HPDE6-E6E7 (cell line): ENCODE results near the gene LGALS1.
"Not testable (repeated sequence)": the region's sequence is repeated elsewhere in the genome, so short reads cannot be mapped to it uniquely, and the experiment has no call there.

Experiments
- DNase-seq: peaks from one replicate; pipeline ENCODE4 v3.0.0; 2011; ENCODE audit warnings: missing footprints; ENCODE audit errors: extremely low spot score

LGALS1 gene

DNA sequence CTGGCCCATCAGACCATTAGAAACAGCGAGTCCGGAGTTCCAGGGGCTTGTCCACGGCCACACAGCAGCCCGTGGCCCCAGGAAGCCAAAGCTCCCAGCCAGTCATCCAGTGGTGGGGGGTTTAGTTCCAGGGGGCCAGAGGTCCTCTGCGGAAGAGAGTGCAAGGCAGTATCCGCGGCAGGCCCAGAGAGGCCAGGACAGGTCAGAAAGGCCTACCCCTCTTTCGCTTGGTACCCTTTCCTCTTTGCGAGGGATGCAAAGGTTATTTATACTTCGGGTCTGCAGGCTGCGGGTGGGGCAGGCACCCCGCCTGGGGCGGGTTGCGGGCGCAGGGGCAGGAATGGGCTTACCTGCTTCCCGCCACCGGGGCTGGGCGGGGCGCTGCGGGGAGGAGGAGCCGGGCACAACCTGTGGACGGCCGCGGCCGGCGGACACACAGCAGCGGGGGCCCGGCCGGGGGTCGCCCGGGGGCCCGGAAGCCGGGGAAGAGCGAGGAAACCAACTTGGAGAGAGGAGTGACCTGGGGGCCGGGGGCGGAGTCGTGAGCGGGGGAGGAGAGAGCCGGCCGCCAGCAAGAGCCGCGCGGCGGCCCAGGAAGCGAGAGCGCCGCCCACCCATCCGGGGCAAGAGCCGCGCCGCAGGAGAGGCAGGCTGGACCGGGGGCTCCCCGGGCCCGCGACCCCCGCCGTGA, 36.2 kb upstream of the LGALS1 start, which contains the start of gene SH3BP1:
Gene SH3BP1, plus strand, starts transcription at position 600 of the 691 bp plus-strand sequence. CDS start 119 bp downstream, outside the sequence.
- no peak for DNase-seq

DNA sequence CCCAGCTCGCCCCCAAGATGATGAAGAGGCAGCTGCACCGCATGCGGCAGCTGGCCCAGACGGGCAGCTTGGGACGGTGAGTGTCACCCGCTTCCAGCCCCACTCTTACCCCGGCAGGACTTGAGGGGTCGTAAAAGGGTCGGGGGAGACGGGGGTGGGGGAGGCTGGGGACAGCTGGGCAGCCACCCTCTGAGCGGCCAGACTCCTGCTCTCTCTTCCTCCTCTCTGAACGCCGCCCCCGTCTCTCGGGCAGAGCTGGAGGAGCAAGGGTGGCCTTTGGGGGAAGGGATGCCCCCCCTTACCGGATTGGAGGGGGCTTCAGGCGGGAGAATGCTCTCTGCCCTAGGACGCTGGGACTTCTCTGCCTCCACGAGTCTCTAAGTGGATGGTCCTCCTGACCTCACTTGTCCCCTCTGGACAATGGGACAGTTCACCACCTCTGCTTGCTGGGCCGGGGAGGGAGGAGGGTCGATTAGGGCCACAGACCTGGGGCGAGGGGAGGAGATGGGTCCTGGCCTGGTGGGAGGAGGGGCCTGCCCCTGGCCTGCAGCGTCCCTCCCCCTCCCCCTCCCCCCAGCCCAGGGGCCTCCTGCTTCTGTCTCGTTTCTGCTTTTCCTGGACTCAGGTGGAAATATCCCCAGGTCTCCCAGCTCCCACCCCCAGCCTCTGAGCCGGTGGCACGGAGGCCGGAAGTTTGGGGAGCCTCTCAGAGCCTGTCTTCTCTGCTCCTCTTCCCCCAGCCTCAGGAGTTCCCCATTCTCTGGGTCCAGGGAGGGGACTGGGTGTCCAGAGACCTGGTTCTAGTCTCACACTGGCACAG, 35.5 kb upstream of the LGALS1 start:
- DNase-seq: no peak

- no peak for DNase-seq
Observed at GRCh38 chr22:37640591-37641560, 34.6 kb upstream of the LGALS1 start.

- no peak for DNase-seq
Observed at GRCh38 chr22:37641561-37641949, 33.9 kb upstream of the LGALS1 start.

- DNase-seq: peak; percentile 66
Observed at GRCh38 chr22:37643225-37643847, 32.1 kb upstream of the LGALS1 start.

- DNase-seq: no peak
Observed at GRCh38 chr22:37647317-37647716, 28.1 kb upstream of the LGALS1 start.

DNA sequence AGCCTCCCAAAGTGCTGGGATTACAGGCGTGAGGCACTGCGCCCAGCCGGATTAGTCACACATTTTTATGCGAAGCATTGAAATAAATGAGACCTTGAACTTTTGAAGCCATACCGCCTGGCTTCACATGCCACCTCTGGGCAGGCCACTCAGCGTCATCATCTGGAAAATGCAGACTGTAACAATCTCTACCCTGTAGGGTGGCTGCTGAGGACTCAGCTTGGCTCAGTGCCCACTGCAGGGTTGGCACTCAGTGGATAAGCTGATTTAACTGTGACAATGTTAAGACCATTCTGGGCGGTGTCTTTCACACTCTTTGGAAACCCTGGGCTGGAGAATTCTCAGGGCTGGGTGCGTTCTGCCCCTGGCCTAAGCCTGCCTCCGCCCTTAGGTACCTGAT, 27.5 kb upstream of the LGALS1 start:
- DNase-seq: no peak

DNA sequence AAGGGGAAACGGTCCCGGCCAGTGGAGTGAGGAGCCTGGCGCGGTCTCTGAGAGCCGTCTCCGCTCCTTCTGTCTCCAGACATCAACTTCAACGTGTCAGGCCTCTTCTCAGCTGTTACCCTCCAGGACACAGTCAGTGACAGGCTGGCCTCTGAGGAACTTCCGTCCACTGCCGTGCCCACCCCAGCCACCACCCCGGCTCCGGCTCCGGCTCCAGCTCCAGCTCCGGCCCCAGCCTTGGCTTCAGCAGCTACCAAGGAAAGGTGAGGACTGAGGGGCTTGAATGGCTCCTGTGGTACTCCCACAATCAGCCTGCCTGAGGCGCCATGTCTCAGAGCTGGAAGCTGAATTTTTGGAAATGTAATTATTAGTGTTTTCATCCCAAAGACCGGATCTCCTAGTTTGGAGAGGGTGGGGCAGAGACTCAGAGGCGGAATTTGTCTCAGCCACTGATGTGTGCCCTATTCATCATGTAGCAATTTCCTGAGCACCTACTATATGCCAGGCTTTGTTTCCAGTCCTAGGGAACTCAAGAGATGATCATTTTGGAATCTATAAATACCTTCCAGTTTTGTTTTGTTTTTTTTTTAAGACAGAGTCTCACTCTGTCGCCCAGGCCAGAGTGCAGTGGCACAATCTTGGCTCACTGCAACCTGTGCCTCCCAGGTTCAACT, 24.8 kb upstream of the LGALS1 start:
- DNase-seq: no peak

- DNase-seq: no peak
Observed at GRCh38 chr22:37654563-37655251, 20.7 kb upstream of the LGALS1 start.

GRCh38 chr22:37655252-37655563, 20.2 kb upstream of the LGALS1 start:
- DNase-seq: no peak

DNA sequence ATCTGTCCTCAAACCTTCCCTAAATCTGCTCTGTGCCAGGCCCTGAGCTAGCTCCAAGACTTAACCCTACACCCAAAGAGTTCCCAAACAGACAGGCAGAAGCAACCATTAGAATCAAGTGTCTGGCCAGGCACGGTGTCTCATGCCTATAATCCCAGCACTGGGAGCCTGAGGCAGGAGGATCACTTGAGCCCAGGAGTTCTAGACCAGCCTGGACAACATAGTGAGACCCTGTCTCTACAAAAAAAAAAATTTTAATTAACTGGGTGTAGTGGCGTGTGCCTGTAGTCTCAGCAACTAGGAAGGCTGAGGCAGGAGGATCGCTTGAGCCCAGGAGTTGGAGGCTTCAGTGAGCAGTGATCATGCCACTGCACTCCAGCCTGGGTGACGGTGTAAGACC, 18.9 kb upstream of the LGALS1 start:
- not testable (repeated sequence) for DNase-seq

- no peak for DNase-seq
Observed at GRCh38 chr22:37657590-37658132, 17.8 kb upstream of the LGALS1 start.

DNA sequence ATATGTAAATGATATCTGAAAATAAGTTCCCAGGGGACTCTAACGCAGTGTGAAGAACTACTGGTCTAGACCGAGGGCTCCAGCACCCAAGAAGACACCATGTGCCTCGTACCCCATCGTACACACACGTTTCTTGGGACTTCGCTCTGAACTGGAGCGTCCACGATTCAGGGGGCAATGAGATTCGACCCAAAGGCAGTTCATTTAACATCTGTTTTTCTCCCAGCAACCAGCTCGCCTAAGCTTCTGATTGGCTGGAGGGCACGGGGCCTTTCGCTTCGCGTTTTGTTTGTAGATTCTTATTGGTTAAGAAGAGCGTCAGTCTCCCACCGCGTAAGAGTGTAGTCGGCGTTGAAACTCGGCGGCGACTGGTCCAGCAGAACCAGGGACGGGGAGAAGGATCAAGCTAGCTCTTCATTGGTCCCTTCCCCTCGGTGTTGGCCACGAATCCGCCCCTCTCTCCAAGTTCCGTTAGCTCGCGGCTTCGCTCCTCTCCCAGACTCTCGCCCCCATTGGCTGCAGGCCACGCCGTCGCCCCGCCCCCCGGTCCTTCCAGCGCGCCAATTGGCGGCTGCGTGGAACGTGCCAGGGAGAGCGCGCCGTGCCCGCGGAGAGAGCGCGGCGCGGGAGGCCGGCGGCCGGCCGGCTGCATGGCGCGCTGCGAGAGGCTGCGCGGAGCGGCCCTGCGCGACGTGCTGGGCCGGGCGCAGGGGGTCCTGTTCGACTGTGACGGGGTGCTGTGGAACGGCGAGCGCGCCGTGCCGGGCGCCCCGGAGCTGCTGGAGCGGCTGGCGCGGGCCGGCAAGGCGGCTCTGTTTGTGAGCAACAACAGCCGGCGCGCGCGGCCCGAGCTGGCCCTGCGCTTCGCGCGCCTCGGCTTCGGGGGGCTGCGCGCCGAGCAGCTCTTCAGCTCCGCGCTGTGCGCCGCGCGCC, 17.0 kb upstream of the LGALS1 start, which contains the start of gene PDXP:
Gene PDXP, plus strand, starts transcription at position 591 of the 933 bp plus-strand sequence. Its CDS starts 60 bp downstream, at position 651.
- peak; percentile 99 for DNase-seq

DNA sequence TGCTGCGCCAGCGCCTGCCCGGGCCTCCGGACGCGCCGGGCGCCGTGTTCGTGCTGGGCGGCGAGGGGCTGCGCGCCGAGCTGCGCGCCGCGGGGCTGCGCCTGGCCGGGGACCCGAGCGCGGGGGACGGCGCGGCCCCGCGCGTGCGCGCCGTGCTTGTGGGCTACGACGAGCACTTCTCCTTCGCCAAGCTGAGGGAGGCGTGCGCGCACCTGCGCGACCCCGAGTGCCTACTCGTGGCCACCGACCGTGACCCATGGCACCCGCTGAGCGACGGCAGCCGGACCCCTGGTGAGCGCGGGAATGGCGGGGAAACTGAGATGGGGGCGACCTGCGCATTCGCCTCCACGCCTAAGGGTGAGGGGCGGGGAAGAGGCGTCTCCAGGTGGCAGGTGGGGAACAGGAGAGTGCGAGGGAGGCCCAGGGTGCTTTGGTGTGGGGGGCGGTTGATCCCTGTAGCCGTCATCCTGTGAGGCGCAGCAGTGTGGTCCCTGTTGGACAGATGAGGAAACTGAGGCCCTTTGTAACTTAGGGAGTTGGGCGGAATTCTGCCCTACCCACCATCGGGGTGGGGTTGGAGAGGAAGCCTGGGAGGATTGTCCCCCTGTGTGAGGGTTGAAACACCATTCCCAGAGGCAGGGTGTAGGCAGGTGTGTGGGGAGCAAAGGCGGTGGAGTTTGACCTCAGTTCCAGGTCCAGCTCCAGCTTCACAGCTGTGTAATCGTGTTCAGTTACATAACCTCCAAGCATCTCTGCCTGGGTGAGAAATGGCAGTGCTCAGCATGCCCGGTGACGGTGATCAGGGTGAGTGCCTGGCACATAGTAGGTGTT, 16.2 kb upstream of the LGALS1 start:
- DNase-seq: no peak

DNA sequence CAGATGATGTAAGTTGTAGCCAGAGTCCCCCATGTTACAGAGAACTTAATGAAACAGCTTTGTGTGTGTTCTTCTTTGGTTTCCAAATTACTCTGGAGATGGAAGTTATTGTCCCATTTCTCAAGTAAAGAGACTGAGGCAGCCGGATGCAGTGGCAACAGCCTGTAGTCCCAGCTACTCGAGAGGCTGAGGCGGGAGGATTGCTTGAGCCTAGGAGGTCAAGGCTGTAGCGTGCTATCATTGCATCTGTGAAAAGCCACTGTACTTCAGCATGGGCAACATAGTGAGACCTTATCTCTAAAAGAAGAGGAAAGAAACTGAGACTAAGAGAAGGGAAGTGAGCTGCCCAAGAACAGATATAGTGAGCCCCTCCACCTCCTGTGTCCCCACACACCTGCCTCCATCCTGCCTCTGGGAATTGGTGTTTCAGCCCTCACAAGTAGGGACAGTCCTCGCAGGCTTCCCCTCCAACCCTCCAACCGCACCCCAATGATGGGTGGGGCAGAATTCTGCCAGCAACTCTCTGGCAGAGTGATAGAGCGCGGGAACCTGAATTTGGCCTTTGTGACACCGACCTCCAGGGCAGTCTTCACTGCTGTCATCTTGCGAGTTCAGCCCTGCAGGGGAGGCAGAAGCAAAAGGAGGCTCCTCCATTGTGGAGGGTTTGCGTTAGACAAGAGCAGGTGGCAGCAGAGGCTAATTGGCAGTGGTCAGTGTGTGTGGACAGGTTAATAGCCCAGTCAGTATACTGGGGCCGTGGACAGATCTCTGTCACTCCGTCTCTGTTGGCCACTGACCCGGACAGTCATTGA, 15.3 kb upstream of the LGALS1 start:
- no peak for DNase-seq

- no peak for DNase-seq
Observed at GRCh38 chr22:37660709-37661045, 14.8 kb upstream of the LGALS1 start.
